Naive B cell (primary cell): ENCODE results near the gene KRT7. TPM values are rescaled to one million over a fixed set of nuclear protein-coding genes. Genes with fewer than 3 reads are reported as not detected.
A peak's percentile ranks its signal among the peaks of the same experiment; 100 is the strongest.

Experiments used
- ATAC-seq, 2 donors: fragments of 150-1000 bp; cut with Tn5 transposase; 2 replicates each; pipeline ENCODE4 v1.10.0; 2021; ENCODE audit warnings: low read depth in 2 of 2, mild to moderate bottlenecking in 2 of 2, moderate library complexity in 2 of 2
- DNase-seq: peaks from one replicate; pipeline ENCODE4 v3.0.0; 2022
- H3K27ac Mint-ChIP-seq, 6 donors: one replicate each; pipeline ENCODE4 v1.8.0; 2020 to 2022; ENCODE audit warnings: mild to moderate bottlenecking in 6 of 6, mixed read lengths in 6 of 6, moderate library complexity in 5 of 6, inconsistent platforms in 2 of 6
- H3K27me3 Mint-ChIP-seq, 3 donors: one replicate each; pipeline ENCODE4 v1.8.0; 2021 to 2022; ENCODE audit warnings: mixed read lengths in 3 of 3, mild to moderate bottlenecking in 1 of 3
- H3K36me3 Mint-ChIP-seq, 2 donors: one replicate each; pipeline ENCODE4 v1.8.0; 2020 to 2022; ENCODE audit warnings: mixed read lengths in 2 of 2, inconsistent platforms in 1 of 2, mild to moderate bottlenecking in 1 of 2
- H3K4me1 Mint-ChIP-seq, 3 donors: one replicate each; pipeline ENCODE4 v1.8.0; 2020 to 2022; ENCODE audit warnings: mixed read lengths in 3 of 3, inconsistent platforms in 1 of 3, mild to moderate bottlenecking in 1 of 3, moderate library complexity in 1 of 3
- H3K4me3 Mint-ChIP-seq, 8 donors: one replicate each; pipeline ENCODE4 v1.8.0; 2020 to 2022; ENCODE audit warnings: mild to moderate bottlenecking in 8 of 8, mixed read lengths in 8 of 8, moderate library complexity in 8 of 8, inconsistent platforms in 2 of 8
- H3K9me3 Mint-ChIP-seq, 7 donors: one replicate each; pipeline ENCODE4 v1.8.0; 2020 to 2022; ENCODE audit warnings: mixed read lengths in 7 of 7, mild to moderate bottlenecking in 5 of 7, inconsistent platforms in 2 of 7, moderate library complexity in 1 of 7
- polyA plus RNA-seq, 6 donors: library from polyadenylated mRNA; unstranded; fragments of 300-500 nt; fragmentation: Illumina TruSeq; gene quantifications; one replicate each; pipeline ENCODE4 v1.2.3, GENCODE V29; 2021; ENCODE audit warnings: low read depth in 6 of 6

Gene KRT7
- polyA plus RNA-seq: not detected

DNA sequence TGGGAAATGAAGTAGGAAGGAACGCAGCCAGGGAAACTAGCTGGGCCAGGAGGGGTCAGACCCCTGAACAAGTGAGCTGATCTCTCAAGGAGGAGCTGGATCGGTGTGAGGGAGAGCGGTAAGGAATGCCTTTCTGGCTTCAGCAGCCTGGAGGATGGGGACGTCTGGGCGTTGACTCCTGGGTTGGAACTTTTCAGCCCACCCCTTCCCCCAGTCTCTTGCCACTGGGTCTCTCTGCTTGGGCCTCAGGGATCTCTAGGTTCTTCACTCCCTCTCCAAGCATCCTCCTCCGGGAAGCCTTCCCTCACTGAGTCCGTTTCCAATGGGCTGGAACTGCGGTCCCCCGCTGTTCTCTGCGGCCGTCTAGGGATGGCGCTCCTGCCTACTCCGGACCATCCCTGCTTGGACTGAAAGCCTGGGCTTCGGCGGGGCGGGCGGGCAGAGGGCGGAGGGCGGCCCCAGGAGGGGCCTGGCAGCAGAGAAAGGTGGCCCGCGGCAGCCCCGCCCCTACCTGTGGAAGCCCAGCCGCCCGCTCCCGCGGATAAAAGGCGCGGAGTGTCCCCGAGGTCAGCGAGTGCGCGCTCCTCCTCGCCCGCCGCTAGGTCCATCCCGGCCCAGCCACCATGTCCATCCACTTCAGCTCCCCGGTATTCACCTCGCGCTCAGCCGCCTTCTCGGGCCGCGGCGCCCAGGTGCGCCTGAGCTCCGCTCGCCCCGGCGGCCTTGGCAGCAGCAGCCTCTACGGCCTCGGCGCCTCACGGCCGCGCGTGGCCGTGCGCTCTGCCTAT lies at the start of gene KRT7:
KRT7 (plus strand) TSS at position 570 of the 788 bp plus-strand sequence; CDS start at position 624, 54 bp downstream.
- H3K4me1 Mint-ChIP-seq: no peaks in the 10 kb centered on the region
- H3K9me3 Mint-ChIP-seq: no peaks in the 10 kb centered on the region
- no peak for ATAC-seq
- H3K4me3 Mint-ChIP-seq: peak within 1 kb of the TSS in 2 of 8 donors; percentile 61 to 68
- no peak within 1 kb of the TSS for H3K27ac Mint-ChIP-seq
- no peaks in the 10 kb centered on the region for H3K36me3 Mint-ChIP-seq
- DNase-seq: no peak
- H3K27me3 Mint-ChIP-seq: peaks cover 40 to 73% (median 66%) of the 10 kb centered on the region in 3 donors

DNA sequence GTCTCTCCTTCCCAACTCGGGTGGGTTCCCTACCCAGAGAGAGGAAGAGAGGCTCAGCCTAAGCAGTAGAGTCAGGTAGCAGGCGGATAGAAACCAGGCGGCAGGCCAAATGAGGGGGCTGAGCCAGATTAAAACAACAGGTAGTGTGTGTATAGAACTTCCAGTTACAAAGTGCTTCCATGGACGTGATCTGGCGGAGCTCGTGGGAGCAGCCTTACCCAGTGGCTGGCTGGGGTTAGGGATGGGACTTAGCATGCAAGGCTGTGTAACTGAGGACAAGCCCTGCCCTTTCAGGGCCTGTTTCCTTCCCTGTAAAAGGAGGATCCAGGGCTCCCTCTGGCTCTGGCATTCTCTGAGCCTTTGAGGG lies 49.5 kb upstream of the KRT7 start:
- H3K4me1 Mint-ChIP-seq: peaks cover 0 to 6% (median 0%) of the 10 kb centered on the region in 3 donors
- H3K4me3 Mint-ChIP-seq: no peak overlapping the region
- DNase-seq: no peak
- no peak overlapping the region for H3K27ac Mint-ChIP-seq
- peaks cover 4 to 9% (median 9%) of the 10 kb centered on the region in 3 donors for H3K27me3 Mint-ChIP-seq
- H3K36me3 Mint-ChIP-seq: no peaks in the 10 kb centered on the region
- no peaks in the 10 kb centered on the region for H3K9me3 Mint-ChIP-seq
- no peak for ATAC-seq

GRCh38 chr12:52183971-52184370 lies 49.1 kb upstream of the KRT7 start:
- Mint-ChIP-seq H3K9me3 (no peaks in the 10 kb centered on the region), H3K27me3 (peaks cover 4 to 9% (median 9%) of the 10 kb centered on the region in 3 donors), H3K27ac (no peak overlapping the region), H3K4me1 (peaks cover 0 to 6% (median 0%) of the 10 kb centered on the region in 3 donors), H3K4me3 (no peak overlapping the region), H3K36me3 (no peaks in the 10 kb centered on the region)
- no peak for ATAC-seq
- DNase-seq: no peak

DNA sequence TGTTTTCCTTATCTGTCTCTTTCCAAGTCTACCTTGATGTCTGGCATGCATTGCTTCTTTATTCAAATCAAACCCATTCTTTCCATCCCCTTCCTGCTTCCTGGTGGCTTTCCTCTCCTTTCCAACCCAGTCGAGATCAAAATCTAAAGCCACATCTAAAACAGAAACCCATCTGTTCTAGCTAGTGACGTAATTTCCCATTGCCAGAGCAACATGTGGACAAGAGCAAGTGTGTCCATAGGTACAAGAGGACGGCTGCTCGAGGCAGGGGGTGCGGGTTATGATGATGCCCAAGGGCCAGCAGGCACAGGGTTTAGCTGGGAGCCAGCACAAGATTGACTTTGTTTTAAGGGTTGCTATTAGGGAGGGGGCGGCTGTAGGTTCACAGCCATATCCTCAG lies 48.2 kb upstream of the KRT7 start:
- Mint-ChIP-seq H3K4me3 (no peak overlapping the region), H3K4me1 (peaks cover 0 to 4% (median 0%) of the 10 kb centered on the region in 3 donors), H3K27ac (peak overlapping the region in 1 of 6 donors; percentile 2), H3K36me3 (no peaks in the 10 kb centered on the region), H3K27me3 (peaks cover 1 to 7% (median 6%) of the 10 kb centered on the region in 3 donors), H3K9me3 (no peaks in the 10 kb centered on the region)
- ATAC-seq (no peak), DNase-seq (no peak)

DNA sequence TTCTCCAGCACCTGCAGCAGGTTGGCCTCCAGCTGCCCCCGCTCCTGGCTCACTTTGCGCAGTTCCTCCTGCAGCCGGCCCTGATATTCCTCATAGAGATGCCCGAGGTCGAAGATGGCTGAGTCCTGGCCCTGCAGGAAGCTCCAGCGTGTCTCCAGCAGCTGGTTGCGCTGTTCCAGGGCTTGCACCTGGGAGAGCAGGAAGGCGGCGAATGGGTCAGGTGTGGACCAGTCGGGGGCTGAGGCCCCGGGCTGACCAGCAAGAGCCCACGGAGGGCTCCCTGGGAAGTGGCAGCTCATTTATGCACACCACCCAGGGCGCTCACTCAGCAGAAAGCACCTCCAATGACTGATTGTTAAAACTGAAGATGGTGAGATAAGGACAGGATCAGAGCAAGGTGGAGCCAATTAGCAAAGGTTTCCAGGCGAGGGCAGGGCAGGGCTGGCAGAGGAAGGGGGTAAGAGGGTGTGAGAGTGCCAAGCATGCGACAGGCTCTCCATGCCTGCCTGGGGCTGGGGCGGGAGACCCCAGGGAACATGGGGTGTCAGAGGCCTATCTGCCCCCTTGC lies 47.6 kb upstream of the KRT7 start:
- H3K9me3 Mint-ChIP-seq: no peaks in the 10 kb centered on the region
- H3K4me3 Mint-ChIP-seq: no peak overlapping the region
- no peaks in the 10 kb centered on the region for H3K36me3 Mint-ChIP-seq
- peaks cover 1 to 7% (median 3%) of the 10 kb centered on the region in 3 donors for H3K27me3 Mint-ChIP-seq
- ATAC-seq (no peak), DNase-seq (no peak)
- H3K27ac Mint-ChIP-seq: peak overlapping the region in 2 of 6 donors; percentile 26 to 83
- H3K4me1 Mint-ChIP-seq: peaks cover 0 to 3% (median 0%) of the 10 kb centered on the region in 3 donors

GRCh38 chr12:52186118-52186840 lies 46.8 kb upstream of the KRT7 start:
- Mint-ChIP-seq H3K36me3 (no peaks in the 10 kb centered on the region), H3K9me3 (no peaks in the 10 kb centered on the region), H3K27ac (peak overlapping the region in 1 of 6 donors; percentile 39), H3K27me3 (peaks cover 5 to 15% (median 9%) of the 10 kb centered on the region in 3 donors), H3K4me3 (no peak overlapping the region), H3K4me1 (peaks cover 0 to 3% (median 0%) of the 10 kb centered on the region in 3 donors)
- DNase-seq (no peak), ATAC-seq (no peak)

DNA sequence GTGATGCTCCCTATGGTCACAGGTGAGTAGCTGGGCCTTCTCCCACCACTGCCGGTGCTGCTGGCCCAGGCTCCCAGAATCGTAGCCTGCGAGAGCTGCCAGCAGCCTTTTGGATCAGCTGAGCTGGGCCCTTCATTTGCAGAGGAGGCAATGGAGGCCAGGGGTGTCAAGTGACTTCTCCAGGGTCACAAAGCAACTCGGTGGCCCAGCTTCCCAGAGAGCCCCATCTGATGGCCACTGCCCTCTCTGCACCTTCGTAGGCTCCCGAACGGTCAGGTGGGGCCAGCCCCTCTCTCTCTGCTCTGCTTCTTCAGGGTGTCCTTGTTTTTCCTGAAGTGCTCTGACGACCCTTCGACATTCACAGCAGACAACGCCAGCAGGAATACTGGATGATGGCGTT lies 45.8 kb upstream of the KRT7 start:
- Mint-ChIP-seq H3K27me3 (peaks cover 5 to 18% (median 10%) of the 10 kb centered on the region in 3 donors), H3K4me3 (no peak overlapping the region), H3K27ac (no peak overlapping the region)

GRCh38 chr12:52187640-52188039 lies 45.4 kb upstream of the KRT7 start:
- Mint-ChIP-seq H3K4me3 (no peak overlapping the region), H3K27ac (no peak overlapping the region), H3K9me3 (no peaks in the 10 kb centered on the region), H3K27me3 (peaks cover 5 to 22% (median 14%) of the 10 kb centered on the region in 3 donors), H3K36me3 (no peaks in the 10 kb centered on the region), H3K4me1 (peaks cover 0 to 3% (median 0%) of the 10 kb centered on the region in 3 donors)
- DNase-seq: no peak
- ATAC-seq: no peak

More for the DNA sequence above, 45.8 kb upstream of the KRT7 start:
- ATAC-seq (no peak), DNase-seq (no peak)
- Mint-ChIP-seq H3K9me3 (no peaks in the 10 kb centered on the region), H3K36me3 (no peaks in the 10 kb centered on the region), H3K4me1 (peaks cover 0 to 3% (median 0%) of the 10 kb centered on the region in 3 donors)

DNA sequence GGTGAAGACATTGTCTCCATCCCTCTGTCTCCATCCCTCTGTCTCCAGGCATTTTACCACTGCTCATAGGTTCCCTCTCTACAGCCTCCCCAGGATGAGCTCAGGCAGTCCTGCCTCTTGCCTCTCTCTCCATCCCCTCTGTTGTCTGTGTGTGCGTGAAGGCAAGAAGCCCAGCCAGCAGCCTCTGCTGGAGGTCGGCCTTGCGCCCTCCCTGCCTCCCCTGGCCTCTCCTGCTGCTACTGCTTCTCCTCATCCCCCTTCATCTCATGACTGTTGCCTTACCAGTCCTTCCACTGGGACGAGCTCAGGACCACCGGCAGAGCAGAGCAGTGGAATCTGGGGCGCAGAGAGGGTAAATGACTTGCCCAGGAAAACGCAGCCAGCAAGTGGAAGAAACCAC lies 44.4 kb upstream of the KRT7 start:
- ATAC-seq (no peak), DNase-seq (no peak)
- Mint-ChIP-seq H3K27me3 (peaks cover 5 to 27% (median 20%) of the 10 kb centered on the region in 3 donors), H3K4me1 (peaks cover 0 to 3% (median 0%) of the 10 kb centered on the region in 3 donors), H3K36me3 (no peaks in the 10 kb centered on the region), H3K9me3 (no peaks in the 10 kb centered on the region), H3K4me3 (peak overlapping the region in 1 of 8 donors; percentile 22), H3K27ac (no peak overlapping the region)

- H3K27ac Mint-ChIP-seq: peak overlapping the region in 1 of 6 donors; percentile 37
- H3K9me3 Mint-ChIP-seq: no peaks in the 10 kb centered on the region
- no peaks in the 10 kb centered on the region for H3K36me3 Mint-ChIP-seq
- no peak for DNase-seq
- ATAC-seq: no peak
- H3K4me1 Mint-ChIP-seq: peaks cover 0 to 6% (median 0%) of the 10 kb centered on the region in 3 donors
- H3K4me3 Mint-ChIP-seq: no peak overlapping the region
- H3K27me3 Mint-ChIP-seq: peaks cover 5 to 27% (median 27%) of the 10 kb centered on the region in 3 donors
These were observed 43.5 kb upstream of the KRT7 start for GRCh38 chr12:52189376-52190174.

GRCh38 chr12:52190860-52191729 lies 41.9 kb upstream of the KRT7 start:
- ATAC-seq: no peak
- Mint-ChIP-seq H3K4me3 (no peak overlapping the region), H3K4me1 (peaks cover 0 to 3% (median 0%) of the 10 kb centered on the region in 3 donors), H3K27me3 (peaks cover 5 to 40% (median 35%) of the 10 kb centered on the region in 3 donors), H3K36me3 (no peaks in the 10 kb centered on the region), H3K9me3 (no peaks in the 10 kb centered on the region), H3K27ac (no peak overlapping the region)
- no peak for DNase-seq
